GM19455 (cell line): ENCODE results near the gene KLHL22.

Experiments used
- ATAC-seq: cut with Tn5 transposase; IDR thresholded peaks from one replicate; pipeline ENCODE4 v1.9.1; 2021; ENCODE audit not compliant: unreplicated experiment

KLHL22 gene

DNA sequence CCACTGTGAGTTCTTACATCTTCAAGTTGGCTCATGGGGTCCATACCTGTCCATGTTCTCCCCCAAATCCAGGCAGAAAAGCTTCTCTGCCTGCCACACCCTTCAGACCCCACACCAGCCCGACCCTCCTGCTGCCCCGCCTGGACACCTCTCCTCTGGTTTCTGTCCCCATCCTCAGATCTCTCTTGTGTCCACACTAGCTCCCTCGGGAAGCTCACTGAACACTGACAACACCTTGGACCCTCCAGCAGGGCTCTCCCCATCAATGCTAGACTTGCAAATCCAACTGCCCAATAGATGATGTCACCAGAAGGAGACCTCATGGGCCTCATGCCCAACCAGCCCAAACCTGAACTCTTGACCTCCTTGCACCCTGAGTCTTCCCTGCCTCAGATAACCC lies 60.8 kb downstream of the KLHL22 start:
- no peak for ATAC-seq

DNA sequence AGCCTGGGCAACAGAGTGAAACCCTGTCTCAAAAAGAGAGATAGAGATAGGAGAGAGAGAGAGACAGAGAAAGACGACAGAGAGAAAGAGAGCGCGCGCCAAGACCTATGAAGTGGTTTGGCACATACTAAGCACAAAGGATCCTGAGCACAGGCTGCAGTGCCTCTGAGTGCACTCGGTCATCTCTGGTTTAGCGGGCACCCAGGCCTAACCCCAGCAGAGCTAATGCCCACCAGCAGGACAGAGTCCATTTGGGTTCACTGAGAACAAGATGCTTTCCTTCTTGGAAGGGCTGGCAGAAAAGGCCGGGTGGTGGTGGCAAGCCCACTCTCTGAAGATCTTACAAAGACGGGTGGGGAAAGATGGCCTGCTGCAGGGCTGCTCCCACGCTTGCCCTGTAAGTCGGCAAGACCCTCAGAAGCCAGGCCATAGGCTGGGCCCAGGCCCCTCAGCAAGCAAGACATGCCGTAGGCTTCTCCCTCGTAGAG lies 61.3 kb downstream of the KLHL22 start:
- ATAC-seq = no peak

DNA sequence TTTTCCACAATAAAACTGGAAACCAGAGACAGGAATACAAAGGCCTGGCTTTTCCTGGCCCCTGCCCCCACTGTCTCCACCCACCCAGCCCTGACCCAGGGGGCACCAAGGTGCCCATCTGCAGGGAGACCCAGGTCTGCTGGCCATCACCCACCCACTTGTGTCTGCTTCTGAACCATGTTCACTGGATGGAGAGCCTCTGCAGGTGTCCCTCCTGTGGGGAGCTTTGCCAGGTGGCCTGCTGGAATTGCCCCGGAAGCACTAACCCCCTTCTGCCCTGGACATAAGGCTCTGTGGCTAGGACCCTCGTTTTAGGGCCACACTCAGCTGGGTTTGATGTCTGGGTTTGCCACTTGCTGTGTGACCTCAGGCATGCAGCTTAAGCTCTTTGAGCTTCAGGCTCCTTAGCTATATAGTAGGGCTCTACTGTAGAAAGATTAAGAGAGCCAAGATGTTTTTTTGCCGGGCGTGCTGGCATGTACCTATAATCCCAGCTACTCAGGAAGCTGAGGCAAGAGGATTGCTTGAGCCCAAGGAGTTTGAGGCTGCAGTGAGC lies 61.8 kb downstream of the KLHL22 start:
- no peak for ATAC-seq

DNA sequence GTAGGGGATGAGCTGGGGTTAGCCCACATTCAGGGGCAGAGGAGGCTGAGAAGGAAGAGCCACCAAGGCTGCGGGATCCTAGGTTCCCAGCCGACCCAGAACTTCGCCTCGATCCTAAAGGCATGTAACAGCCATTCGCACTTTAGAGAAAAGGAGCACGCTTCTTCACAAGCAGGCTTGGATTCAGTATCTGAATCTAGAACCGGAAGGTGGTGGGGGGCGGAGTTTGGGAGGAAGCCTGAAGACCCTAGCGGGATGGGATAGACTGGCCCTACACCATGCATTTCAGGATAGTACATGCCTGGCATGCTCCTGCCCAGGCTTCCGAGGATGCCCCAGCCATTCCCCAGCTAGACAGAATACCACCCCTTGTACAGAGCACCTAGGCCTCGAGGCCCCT lies 62.4 kb downstream of the KLHL22 start:
- no peak for ATAC-seq

DNA sequence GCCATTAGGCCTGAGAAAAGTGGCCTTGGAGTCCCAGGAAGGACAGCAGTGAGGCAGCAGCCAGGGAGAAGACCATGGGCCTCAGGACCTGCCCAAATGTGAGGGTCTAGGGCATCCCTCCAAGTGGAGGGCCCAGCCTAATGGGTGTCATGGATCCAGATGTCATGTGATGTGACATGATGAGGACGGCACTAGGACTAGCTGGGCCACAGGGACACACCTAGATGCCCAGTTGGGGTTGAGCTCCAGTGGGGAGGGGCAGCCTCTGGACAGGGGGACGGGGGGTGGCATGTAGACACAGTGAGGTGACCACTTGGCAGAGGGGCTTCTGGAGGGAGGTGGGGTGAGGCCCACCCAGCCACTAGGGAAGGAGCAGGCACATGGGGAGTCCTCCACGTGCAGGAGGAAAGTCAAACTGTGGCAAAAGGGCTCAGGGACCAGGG lies 63.3 kb downstream of the KLHL22 start:
- no peak for ATAC-seq

DNA sequence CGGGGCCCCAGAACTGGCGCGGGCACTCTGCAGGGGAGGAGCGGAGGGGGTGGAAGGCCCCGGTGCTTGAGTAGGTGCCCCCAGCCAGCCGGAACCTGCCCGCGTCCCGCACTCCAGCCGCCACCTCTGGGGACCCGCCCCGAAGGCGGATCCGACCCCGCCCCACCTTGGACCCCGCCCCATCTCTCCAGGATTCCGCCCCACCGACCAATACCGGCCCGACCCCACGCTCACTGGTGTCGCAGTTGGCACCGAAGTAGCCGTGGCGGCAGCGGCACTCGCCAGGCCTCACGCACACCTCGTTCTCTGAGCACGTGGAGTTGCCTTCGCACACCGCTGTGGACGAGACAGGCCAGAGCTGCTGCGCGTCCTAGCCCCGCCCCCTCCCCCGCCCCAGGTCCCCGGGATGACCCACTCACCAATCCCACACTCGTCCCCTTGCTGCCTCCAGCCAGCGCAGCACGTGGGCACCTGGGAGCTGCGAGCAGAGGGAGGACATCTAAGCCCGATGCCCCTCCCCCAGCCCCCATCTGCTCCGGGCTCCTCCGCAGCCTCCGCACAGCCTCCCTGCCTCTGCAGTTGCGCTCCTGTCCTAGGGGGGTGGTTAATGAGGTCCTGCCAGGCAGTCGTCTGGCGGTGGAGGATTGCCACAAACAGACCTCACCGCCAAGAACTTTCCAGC lies 63.9 kb downstream of the KLHL22 start:
- no peak for ATAC-seq

DNA sequence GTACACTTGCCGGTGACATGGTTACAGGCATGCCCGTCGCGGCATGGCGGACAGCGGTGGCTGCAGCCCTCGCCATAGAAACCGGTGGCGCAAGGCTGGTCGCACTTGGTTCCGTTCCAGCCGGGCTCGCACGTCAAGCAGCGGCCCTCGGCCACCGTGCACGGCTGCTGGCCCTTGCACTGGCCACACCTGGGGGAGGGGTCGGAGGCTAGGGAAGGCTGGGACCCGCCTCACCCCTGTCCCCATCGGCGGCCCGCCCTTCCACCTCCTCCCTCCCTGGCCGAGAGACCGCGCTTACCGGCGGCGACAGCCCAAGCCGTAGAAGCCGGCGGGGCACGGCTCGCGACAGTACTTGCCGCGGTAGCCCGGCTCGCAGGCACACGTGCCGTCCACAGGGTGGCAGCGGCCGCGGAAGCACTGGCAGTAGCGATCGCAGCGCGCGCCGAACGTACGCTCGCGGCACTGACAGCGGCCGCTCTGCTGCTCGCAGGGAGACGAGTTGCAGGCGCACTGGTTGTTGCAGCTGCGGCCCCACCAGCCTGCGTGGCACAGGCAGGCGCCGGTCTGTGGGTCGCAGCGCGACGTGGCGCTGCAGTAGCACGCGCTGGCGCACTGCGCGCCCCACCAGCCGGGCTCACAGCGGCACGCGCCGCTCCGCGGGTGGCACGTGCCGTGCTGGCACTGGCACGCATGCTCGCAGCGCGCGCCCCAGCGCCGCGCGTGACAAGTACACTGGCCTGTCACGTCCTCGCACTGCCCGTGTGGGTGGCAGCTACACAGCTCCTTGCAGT lies 64.7 kb downstream of the KLHL22 start:
- no peak for ATAC-seq

DNA sequence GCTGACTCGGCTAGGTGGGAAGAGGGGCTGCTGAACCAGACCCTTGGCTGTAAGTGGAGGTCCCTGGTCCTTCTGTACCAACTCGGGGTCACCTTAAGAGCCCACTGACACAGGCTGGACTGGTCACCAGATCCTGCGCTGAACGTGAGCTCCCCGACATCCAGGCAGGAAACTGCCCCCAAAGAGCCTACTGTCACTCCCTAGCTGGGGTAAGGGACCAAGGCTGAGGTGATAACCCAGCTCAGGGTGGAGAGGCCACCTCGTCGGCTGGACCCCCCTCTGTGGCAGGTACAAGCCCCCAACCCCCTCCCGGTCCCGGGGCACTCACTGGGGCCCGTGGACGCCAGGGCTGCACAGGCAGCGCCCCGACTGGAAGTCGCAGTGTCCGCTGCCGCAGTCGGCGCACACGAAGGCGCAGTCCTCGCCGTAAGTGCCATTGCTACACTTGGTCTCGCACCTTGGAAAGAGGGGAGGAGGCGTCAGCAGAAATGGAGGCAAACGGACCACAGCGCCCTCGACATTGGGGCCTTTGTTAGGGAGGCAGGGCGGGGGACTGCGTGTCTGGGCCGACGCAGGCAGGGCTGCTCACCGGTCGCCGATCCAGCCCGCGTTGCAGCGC lies 65.4 kb downstream of the KLHL22 start:
- ATAC-seq = no peak

DNA sequence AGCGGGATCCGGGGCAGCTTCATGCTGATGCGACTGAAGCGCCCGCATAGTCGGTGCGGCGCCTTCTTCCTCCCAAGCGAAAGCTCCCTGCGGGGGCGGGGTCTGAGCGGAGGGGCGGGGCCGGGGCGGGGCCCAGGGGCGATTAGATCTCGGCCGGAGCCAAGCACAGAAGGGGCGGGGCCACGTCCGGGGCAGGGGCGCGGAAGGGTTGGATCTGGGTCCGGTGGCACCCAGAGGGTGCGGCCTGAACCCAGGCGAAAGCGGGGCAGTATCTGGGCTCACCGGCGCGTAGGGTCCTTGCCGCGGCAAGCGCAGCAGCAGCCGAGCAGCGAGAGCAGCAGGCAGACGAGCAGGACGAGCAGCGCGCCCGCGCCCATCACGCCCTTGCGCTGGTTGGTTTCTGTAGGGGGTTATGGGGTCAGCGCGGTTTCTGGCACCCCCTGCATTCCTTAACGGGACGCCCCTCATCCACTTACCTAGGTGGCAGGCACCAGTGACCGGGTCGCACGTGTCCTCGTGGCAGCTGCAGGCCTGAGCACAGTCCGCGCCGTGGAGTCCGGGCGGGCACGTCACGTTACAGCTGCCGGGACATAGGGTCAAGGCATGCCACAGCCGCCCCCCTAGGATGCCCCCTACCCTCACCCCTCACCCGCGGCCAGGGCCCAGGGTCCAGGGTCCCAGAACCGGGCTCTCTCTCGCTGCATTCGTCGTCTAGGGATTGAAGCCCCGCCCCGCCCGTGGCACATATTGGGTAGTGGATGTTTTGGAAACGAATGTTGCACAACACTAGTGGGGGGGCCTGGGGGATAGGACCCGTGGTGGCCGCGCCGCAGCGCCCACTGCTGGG lies 66.1 kb downstream of the KLHL22 start:
- peak; percentile 64 for ATAC-seq

DNA sequence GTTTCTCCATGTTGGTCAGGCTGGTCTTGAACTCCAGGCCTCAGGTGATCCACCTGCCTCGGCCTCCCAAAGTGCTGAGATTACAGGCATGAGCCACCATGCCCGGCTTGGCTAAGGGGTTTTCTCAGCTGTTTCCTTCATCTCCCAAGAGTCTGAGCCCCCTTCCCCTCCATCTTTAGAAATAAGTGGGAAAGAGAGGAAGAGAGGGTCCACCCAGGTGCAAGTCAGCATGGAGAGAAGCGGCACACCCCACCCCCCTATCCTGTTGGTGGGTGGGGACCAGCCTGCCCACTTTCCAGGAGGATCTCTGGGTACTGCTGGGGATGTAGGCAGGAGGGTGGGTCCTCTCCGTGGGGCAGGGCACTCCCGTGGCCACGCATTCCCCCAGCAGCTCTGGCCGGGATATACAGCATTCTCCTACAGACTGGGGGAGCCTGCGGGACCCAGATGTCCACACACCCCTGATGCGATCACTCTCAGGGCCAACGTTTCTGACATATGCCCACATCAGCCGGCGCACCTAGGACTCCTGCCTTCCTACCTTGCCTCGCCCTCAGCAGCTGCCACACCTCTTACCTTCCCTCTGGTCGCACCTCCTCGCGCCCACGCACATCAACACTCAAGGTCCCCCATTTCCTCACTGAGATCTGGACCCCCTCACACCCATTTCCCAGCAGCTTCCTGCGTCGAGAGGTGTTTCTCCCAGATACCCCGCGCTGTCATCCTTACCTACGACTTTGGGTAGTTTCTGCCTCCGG lies 66.9 kb downstream of the KLHL22 start:
- no peak for ATAC-seq

DNA sequence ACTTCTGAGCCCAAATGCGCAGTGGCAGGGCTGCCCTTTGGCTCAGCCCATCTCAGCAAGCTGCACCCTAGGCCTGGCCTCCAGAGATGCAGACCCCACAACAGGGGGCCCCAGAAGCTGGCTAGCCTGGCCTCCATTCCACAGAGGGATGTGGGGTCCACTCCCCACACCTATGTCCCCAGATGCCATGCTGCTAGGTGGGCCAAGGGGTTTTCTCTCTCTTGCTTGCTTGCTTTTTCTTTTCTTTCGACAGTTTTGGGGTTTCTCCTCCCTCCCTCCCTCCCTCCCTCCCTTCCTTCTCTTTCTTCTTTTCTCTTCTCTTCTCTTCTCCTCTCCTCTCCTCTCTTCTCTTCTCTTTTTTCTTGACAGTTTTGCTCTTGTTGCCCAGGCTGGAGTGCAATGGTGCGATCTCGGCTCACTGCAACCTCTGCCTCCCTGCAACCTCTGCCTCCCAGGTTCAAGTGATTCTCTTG lies 67.6 kb downstream of the KLHL22 start:
- no peak for ATAC-seq

DNA sequence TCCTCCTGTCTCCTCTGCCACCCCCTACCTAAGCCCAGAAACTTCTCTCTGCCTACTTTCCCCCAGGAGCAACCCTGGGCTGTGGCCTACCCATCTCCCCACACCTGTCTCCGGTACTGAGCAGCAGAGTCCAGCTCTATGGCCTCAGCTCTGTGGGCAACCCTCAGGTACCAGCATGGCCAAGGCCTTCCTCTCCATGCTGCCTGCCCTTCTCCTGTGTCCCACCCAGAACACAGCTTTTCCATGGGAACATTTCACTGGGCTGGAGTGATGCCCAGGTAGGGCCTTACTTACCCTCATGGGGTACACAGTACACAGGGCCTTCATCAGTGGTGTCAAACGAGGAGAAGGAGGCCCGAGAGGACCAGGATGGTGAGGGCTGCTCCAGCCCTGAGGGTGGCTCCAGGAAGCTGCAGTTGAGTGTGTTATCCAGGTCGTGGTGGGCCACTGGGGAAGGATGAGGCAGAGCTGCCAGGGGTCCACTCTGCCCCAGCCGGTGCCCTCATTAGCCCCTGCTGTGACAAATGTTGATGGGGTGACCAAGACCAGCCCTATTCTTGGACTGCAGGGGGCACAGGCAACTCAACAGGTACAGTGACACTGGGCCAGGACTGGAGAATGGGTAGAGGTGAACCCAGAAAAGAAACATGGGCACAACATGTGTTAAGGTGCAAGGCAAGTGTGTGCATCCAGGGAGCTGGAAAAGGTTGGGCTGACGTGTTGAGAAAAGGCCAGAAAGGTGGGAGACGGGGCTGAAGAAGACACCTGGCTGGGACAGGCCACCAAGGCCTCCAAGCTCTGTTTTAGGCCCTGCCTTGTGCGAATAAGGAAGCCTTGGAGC lies 68.3 kb downstream of the KLHL22 start:
- ATAC-seq = no peak

DNA sequence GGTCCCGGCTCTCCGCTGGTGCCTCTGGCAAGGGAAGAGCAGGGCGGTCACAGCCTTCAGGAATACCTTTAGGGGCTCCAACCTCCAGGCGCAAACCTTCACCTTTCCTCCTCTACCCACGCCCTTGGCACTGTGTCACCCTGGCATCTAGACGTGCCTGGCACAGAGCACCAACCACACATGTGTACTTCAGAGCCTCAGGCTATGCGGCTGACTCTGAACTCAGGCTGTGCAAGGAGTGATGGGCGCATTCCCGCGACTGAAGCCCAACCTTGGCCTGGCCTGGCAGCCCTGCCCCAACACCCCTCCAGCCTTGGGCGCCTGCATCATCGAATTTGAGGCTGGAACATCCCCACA lies 69.4 kb downstream of the KLHL22 start:
- ATAC-seq = no peak

DNA sequence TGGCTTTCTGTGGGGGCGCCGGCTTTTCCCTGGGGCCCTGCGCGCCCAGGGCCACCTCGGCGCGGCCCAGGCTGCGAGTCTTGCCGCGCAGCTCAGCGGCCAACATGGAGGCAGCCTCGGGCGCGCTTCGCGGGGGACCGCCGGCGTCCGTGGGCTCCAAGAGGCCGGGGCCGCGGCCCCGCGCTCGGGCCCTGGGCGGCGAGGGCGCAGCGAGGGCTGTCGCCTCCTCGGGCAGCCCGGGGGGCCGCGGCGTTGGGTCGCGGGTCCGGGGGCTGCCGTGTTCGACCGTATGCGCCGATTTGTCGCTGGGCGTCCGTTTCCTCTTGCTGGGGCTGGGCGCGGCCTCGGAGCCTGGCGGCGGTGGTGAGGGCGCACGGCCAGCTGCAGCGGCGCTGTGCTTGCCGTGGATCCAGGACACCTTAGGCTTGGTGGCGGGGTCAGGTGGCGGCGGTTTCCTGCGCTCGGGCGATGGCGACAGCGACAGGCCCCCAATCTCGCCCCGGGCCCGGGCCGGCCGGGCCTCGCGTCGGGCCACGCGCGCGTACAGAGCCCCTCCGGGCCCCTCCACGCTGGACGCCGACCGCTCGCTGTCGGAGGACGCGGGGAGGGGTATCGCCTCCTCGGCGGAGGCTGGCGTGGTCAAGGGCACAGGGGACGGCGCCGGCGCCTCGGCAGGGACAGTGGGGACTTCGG lies 69.9 kb downstream of the KLHL22 start:
- ATAC-seq = no peak

DNA sequence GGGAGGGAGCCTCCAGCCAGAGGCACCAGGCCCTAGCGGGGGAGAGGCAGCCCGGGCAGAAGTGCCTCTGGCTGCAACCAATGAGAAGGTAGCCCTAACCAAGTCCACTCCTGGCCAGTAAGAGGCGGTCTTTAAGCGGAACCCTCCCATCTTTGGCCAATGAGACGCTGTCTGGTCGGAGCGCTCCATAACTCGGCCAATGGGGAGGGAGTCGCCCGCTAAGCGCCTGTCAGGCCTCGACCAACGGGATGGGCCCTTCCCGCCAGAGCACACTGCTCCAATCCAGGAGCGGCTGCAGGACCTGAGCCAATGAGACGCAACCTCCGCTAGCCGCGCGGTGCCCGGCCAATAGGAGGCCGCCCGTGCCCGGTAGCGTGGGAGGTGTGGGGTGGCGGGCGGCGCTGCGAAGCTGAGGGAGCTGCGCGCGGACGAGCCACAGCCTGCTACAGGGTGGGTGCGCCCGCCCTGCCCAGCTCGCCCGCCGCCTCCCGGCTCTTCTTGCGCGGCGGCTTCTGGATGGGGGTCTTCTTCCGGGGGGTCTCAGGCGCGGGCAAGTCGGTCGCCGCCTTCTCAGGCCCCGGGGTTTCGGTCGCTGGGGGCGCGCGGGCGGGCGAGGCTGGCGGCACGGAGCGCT lies 70.5 kb downstream of the KLHL22 start:
- no peak for ATAC-seq

DNA sequence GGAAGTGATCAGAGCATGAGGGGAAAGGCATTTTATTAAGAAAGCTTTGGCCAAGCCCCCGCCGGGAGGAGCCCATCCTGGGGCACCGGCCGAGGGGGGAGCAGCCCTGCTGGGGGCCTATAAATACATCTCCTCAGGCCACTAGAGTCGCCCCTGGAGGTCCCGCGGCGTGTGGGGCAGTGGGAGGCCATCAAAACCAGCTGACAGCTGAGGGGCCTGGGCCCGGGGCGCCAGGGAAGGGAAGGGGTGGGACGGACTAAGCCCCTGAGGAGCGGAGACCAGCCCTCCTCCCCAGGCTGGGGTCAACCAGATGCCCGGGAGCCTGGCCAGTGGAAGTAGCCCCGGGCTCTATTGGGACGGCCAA lies 71.0 kb downstream of the KLHL22 start:
- no peak for ATAC-seq

DNA sequence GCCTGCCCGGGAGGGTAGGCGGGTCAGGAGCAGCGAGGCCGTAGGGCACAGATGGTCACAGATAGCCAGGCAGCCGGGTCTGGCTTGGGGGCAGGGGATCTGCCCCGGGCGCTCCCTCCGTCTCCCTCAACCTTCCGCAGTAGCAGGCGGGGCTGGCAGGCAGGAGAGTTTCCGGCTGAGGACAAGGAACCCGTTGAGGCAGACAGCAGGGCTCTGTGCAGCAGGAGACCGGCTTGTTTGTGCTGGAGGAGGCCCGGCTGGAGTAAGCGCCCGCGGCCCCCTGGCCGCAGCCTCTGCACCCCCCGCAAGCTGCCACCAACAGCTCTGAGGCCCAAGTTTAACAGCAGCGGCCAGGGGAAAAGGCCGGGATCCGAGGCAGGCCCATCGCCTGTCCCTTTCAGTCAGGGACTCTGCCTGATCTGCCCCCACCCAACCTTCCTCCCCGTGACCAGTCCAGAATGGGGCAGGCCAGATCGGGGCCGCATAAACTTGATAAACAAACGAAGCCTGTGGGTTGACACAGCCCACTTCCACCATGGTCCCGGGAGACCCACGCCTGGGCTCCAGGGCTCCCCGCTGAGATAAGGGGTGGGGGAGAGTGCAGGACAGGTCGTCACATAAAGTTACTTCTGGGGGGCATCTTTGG lies 71.6 kb downstream of the KLHL22 start:
- ATAC-seq = no peak
